Measurements from ENCODE around the gene SMYD3.

GRCh38 chr1:245957427-245957826 is 549.7 kb downstream of the SMYD3 start:
- no peak for TF ChIP-seq CTCF (IDR thresholded peaks at IDR 0.05)
- no peak for TF ChIP-seq POLR2A (IDR thresholded peaks at IDR 0.05)

Measured in heart left ventricle (tissue), 13 donors.